GM19193 (cell line): ENCODE results near the gene GNAO1.

Source experiments
- POLR2A ChIP-seq: IDR thresholded peaks from 4 replicates; pipeline ENCODE4 v1.6.1; 2011; ENCODE audit not compliant: insufficient read depth, insufficient read length; ENCODE audit errors: extremely low read depth

GNAO1 gene

GRCh38 chr16:56387396-56387795 is 196.1 kb downstream of the GNAO1 start:
- no peak for TF ChIP-seq POLR2A

- TF ChIP-seq POLR2A, result no peak
Measured at GRCh38 chr16:56388209-56388608, 196.9 kb downstream of the GNAO1 start.

- TF ChIP-seq POLR2A, result no peak
Measured at GRCh38 chr16:56389554-56389953, 198.3 kb downstream of the GNAO1 start.

- no peak for TF ChIP-seq POLR2A
Measured at GRCh38 chr16:56399047-56399446, 207.8 kb downstream of the GNAO1 start.

- TF ChIP-seq POLR2A, result no peak
Measured at GRCh38 chr16:56399486-56399885, 208.2 kb downstream of the GNAO1 start.

DNA sequence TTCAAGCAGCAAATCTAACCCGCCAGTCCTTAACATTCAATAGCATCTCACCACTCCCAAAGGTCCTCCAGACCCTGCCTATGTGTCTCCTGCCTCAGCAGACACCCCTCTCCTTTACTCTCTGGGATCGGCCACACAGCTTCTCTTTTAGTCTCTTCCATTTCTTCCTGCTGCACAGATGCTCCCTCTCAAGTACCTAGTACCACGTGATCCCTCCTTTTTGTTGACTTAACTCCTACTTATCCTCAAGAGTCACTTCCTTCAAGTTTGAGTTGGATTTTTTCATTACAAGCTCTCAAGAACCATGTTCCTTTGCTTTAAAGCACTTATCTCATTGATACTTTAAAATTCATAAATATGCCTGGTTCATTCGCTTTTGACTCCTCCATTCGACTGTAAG is 209.2 kb downstream of the GNAO1 start:
- no peak for TF ChIP-seq POLR2A

- TF ChIP-seq POLR2A, result no peak
Measured at GRCh38 chr16:56401482-56401881, 210.2 kb downstream of the GNAO1 start.

DNA sequence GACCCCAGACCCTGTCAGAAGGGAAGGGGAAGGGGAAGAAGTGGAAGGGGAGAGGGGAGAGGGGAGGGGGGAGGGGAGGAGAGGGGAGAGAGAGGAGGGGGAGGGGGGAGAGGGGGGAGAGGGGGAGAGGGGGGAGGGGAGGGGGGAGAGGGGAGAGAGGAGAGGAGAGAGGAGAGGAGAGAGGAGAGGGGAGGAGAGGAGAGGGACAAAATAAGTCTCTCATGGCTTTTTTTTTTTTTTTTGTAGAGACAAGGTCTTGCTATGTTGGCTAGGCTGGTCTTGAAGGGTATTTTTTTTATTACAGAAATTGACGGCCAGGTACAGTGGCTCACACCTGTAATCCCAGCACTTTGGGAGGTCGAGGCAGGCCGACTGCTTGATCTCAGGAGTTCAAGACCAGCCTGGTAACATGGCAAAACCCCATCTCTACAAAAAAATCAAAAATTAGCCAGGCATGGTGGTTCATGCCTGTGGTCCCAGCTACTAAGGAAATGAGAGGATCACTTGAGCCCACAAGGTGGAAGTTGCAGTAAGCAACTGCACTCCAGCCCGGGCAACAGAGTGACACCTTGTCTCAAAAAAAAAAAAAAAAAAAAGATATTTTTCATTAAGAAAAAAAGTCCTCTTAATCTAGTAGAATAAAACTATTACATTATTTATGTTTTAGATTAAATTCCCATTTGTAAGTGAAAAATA is 214.8 kb downstream of the GNAO1 start:
- no peak for TF ChIP-seq POLR2A
